GM18909 (cell line): ENCODE measurements around the gene CACNA2D2.

Source experiments
- ATAC-seq: cut with Tn5 transposase; IDR thresholded peaks from one replicate; pipeline ENCODE4 v1.9.1; 2021; ENCODE audit warnings: mild to moderate bottlenecking; ENCODE audit not compliant: unreplicated experiment, poor library complexity

Gene CACNA2D2

GRCh38 chr3:50435371-50436113 lies 67.9 kb downstream of the CACNA2D2 start:
- no peak for ATAC-seq

GRCh38 chr3:50433954-50434353 lies 69.5 kb downstream of the CACNA2D2 start:
- ATAC-seq: no peak

GRCh38 chr3:50430950-50431435 lies 72.4 kb downstream of the CACNA2D2 start:
- ATAC-seq: no peak

- no peak for ATAC-seq
These were observed 73.2 kb downstream of the CACNA2D2 start for GRCh38 chr3:50430191-50430590.

- ATAC-seq: no peak
These were observed 75.3 kb downstream of the CACNA2D2 start for GRCh38 chr3:50428007-50428633.

- no peak for ATAC-seq
These were observed 76.2 kb downstream of the CACNA2D2 start for GRCh38 chr3:50427217-50427616.

GRCh38 chr3:50425911-50426310 lies 77.5 kb downstream of the CACNA2D2 start:
- no peak for ATAC-seq

- ATAC-seq: no peak
These were observed 79.9 kb downstream of the CACNA2D2 start for GRCh38 chr3:50423543-50423942.

GRCh38 chr3:50422153-50422552 lies 81.3 kb downstream of the CACNA2D2 start:
- no peak for ATAC-seq

GRCh38 chr3:50419595-50420370 lies 83.7 kb downstream of the CACNA2D2 start:
- ATAC-seq: no peak

GRCh38 chr3:50418850-50419249 lies 84.6 kb downstream of the CACNA2D2 start:
- no peak for ATAC-seq

- ATAC-seq: no peak
These were observed 85.8 kb downstream of the CACNA2D2 start for GRCh38 chr3:50417637-50418033.

GRCh38 chr3:50416736-50417636 lies 86.4 kb downstream of the CACNA2D2 start:
- ATAC-seq: no peak

GRCh38 chr3:50415816-50416215 lies 87.6 kb downstream of the CACNA2D2 start:
- no peak for ATAC-seq

- no peak for ATAC-seq
These were observed 88.4 kb downstream of the CACNA2D2 start for GRCh38 chr3:50415061-50415460.

GRCh38 chr3:50414616-50415015 lies 88.8 kb downstream of the CACNA2D2 start:
- ATAC-seq: no peak

GRCh38 chr3:50412231-50412754 lies 91.1 kb downstream of the CACNA2D2 start:
- no peak for ATAC-seq

- ATAC-seq: no peak
These were observed 92.2 kb downstream of the CACNA2D2 start for GRCh38 chr3:50411229-50411628.

GRCh38 chr3:50410608-50411139 lies 92.8 kb downstream of the CACNA2D2 start:
- no peak for ATAC-seq

GRCh38 chr3:50410185-50410584 lies 93.2 kb downstream of the CACNA2D2 start:
- no peak for ATAC-seq
